Common myeloid progenitor, CD34-positive (primary cell): ENCODE measurements around the gene ATP7A.
"Not testable (repeated sequence)": the region's sequence is repeated elsewhere in the genome, so short reads cannot be mapped to it uniquely, and the experiment has no call there.

Source experiments
- CTCF ChIA-PET: fragments of 350-600 bp; sonication (Branson Sonifier 250); formaldehyde crosslinking; loops from one replicate; lab custom pipeline; 2021; ENCODE audit warnings: antibody characterized with exemption; lab: Charles Lee
- POLR2A ChIA-PET: fragments of 350-600 bp; sonication (Branson Sonifier 250); formaldehyde crosslinking; loops from one replicate; lab custom pipeline; 2021; ENCODE audit warnings: antibody characterized with exemption; lab: Charles Lee
- DNase-seq, 3 donors: peaks; one replicate each; pipeline versions ENCODE4 v3.0.0 to v3.0.0-alpha.2; 2013
- H3K27ac ChIP-seq, 2 experiments: 1 replicate in 1 of 2; 2 replicates in 1 of 2; pipeline ENCODE4 v1.7.0; 2013; ENCODE audit warnings: inconsistent platforms in 2 of 2, low read length in 2 of 2, mild to moderate bottlenecking in 2 of 2, low read depth in 1 of 2, moderate library complexity in 1 of 2; ENCODE audit not compliant: severe bottlenecking in 2 of 2, insufficient read depth in 1 of 2, poor library complexity in 1 of 2
- H3K27me3 ChIP-seq, 5 experiments: replicated peaks in 2 of 5; 1 replicate in 3 of 5; 2 replicates in 2 of 5; pipeline versions ENCODE4 v1.6.1 to v1.7.0; 2013; ENCODE audit warnings: low read length in 4 of 5, mild to moderate bottlenecking in 2 of 5, moderate library complexity in 2 of 5, inconsistent platforms in 1 of 5; ENCODE audit not compliant: insufficient read depth in 5 of 5, control insufficient read depth in 4 of 5
- H3K36me3 ChIP-seq, 4 experiments: 1 replicate in 2 of 4; 2 replicates in 2 of 4; pipeline versions ENCODE4 v1.6.1 to v1.7.0; 2013; ENCODE audit warnings: low read length in 3 of 4, control low read depth in 1 of 4, mild to moderate bottlenecking in 1 of 4; ENCODE audit not compliant: control insufficient read depth in 4 of 4, insufficient read depth in 4 of 4
- H3K4me1 ChIP-seq, 4 experiments: 1 replicate in 3 of 4; 2 replicates in 1 of 4; pipeline versions ENCODE4 v1.6.1 to v1.7.1; 2013; ENCODE audit warnings: low read length in 3 of 4, mild to moderate bottlenecking in 3 of 4, control low read depth in 1 of 4, inconsistent platforms in 1 of 4, moderate library complexity in 1 of 4; ENCODE audit not compliant: control insufficient read depth in 4 of 4, insufficient read depth in 4 of 4; ENCODE audit errors: control extremely low read depth in 1 of 4
- H3K4me3 ChIP-seq, 7 experiments: 1 replicate in 4 of 7; 2 replicates in 3 of 7; pipeline versions ENCODE4 v1.5.1 to v1.7.0; 2013; ENCODE audit warnings: mild to moderate bottlenecking in 7 of 7, low read length in 6 of 7, moderate library complexity in 6 of 7, inconsistent platforms in 2 of 7, low read depth in 2 of 7, control low read depth in 1 of 7; ENCODE audit not compliant: insufficient read depth in 4 of 7, control insufficient read depth in 1 of 7; ENCODE audit errors: extremely low read depth in 1 of 7
- H3K9me3 ChIP-seq, 5 experiments: 1 replicate in 4 of 5; 2 replicates in 1 of 5; pipeline versions ENCODE4 v1.6.1 to v1.7.1; 2013; ENCODE audit warnings: low read length in 4 of 5, mild to moderate bottlenecking in 2 of 5, inconsistent platforms in 1 of 5, low read depth in 1 of 5, moderate library complexity in 1 of 5; ENCODE audit not compliant: control insufficient read depth in 4 of 5, insufficient read depth in 2 of 5; ENCODE audit errors: control extremely low read depth in 1 of 5
- WGBS: methylation state at CpG from one replicate; pipeline ENCODE4 v1.1.5; 2013; ENCODE audit not compliant: insufficient coverage; 5-methylcytosine and 5-hydroxymethylcytosine counted together

The ATP7A gene

DNA sequence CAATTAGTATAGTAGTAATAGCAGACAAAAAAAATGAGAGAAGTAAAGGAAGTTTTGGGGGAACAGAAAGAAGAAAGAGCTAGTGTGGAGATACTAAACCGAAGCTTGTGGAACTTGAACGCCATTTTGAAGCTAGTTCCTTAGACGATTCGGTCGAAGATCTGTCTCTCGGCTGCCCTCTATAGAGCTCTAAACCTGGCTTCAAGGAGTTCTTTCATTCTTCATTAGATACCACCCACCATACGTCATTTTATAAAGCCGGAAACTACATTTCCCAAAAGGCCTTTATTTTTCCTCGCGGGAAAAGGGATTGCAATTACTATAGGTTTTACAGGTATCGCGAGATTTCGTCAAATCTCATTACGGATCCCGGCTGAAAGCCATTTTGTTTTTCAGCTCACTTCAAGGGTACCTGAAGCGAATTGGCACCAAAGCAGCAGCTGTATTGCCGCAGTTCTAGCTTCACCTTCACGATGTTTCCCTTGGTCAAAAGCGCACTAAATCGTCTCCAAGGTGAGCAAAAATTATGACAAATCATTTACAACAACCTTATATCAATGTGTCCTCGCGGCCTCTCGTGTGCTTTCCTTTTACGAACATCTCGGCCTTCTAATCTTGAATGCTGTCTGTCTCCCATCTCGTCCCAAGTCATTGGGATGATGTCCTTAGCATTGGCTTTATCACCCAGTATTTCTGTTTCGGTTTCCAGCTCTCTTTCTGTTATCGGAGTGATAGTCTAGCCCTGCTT is 11.2 kb upstream of the ATP7A start, which contains the start of gene COX7B:
Gene COX7B, plus strand, starts transcription at position 388 of the 748 bp plus-strand sequence. Its CDS starts 86 bp downstream, at position 474.
- Histone ChIP-seq H3K4me3 (peak within 1 kb of the TSS; percentile 26 to 97 (median 89)), H3K27me3 (no peaks in the 10 kb centered on the region), H3K27ac (peak within 1 kb of the TSS; percentile 81 to 94), H3K36me3 (peaks cover 0 to 12% (median 1%) of the 10 kb centered on the region in 4 experiments), H3K4me1 (peaks cover 0 to 6% (median 3%) of the 10 kb centered on the region in 4 experiments), H3K9me3 (no peaks in the 10 kb centered on the region)
- WGBS, result 42% methylated on average over 26 of the region's 28 CpGs
- peak; percentile 95 to 97 (median 97) for DNase-seq
- ChIA-PET CTCF (interaction anchor here (0.9 to 2.6 kb wide), 4 partner anchors 10 to 125 kb away, joined by 3 to 10 read pairs (median 7); partner anchors contain the start of gene ATP7A), POLR2A (interaction anchor here (0.5 to 2.1 kb wide), 4 partner anchors 11 to 256 kb away, joined by 3 to 9 read pairs (median 6); partner anchors contain the start of gene ATP7A)

DNA sequence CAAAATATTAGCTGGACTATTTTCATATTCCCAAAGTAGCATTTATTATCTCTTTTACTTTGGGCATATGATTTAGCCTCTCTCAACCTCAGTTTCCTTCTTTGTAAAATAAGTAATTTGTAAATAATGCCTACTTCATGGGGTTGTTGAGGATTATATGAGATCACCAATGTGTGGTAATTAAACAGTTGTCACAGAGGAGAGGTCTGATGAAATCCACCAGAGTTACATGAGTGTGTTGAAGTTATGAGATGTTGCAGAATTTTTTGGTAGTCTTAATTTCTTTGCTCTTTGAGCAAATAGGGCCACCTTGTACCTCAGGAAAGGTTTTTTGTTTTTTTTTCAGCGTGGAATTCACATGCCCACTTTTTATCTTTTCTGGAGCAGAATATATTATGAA is 9.8 kb upstream of the ATP7A start:
- no CpG with 5 or more reads among the region's 1 CpG for WGBS
- peaks cover 0 to 13% (median 3%) of the 10 kb centered on the region in 4 experiments for H3K36me3 ChIP-seq
- no peaks in the 10 kb centered on the region for H3K27me3 ChIP-seq
- H3K4me1 ChIP-seq, result peaks cover 0 to 6% (median 3%) of the 10 kb centered on the region in 4 experiments
- peak overlapping the region; percentile 81 to 94 for H3K27ac ChIP-seq
- H3K4me3 ChIP-seq, result peak overlapping the region in 6 of 7 experiments; percentile 73 to 97 (median 90)
- ChIA-PET POLR2A (interaction anchor here (2.1 kb wide), 1 partner anchor 10 kb away, joined by 9 read pairs; the partner anchor contains the start of gene ATP7A), CTCF (interaction anchor here (0.8 kb wide), 1 partner anchor 124 kb away, joined by 3 read pairs; no protein-coding TSS in a partner anchor)
- no peak for DNase-seq
- no peaks in the 10 kb centered on the region for H3K9me3 ChIP-seq

- Histone ChIP-seq H3K9me3 (no peaks in the 10 kb centered on the region), H3K4me3 (peak overlapping the region in 1 of 7 experiments; percentile 33), H3K27me3 (no peaks in the 10 kb centered on the region), H3K27ac (no peak overlapping the region), H3K36me3 (peaks cover 0 to 13% (median 5%) of the 10 kb centered on the region in 4 experiments), H3K4me1 (peaks cover 0 to 6% (median 3%) of the 10 kb centered on the region in 4 experiments)
- POLR2A ChIA-PET, result no interaction called here
- WGBS, result 90% methylated on average over 3 of the region's 5 CpGs
- CTCF ChIA-PET, result interaction anchor here (1.0 kb wide), 1 partner anchor 9 kb away, joined by 3 read pairs; the partner anchor contains the start of gene ATP7A
- no peak for DNase-seq
Measured at GRCh38 chrX:77901506-77901905, 9.0 kb upstream of the ATP7A start.

GRCh38 chrX:77917294-77917933 is 6.9 kb downstream of the ATP7A start:
- 22% methylated on average over 1 of the region's 2 CpGs for WGBS
- DNase-seq, result peak in 1 of 3 donors; percentile 24
- H3K36me3 ChIP-seq, result no peaks in the 10 kb centered on the region
- ChIA-PET CTCF (interaction anchor here (1.4 kb wide), 1 partner anchor 107 kb away, joined by 5 read pairs; no protein-coding TSS in a partner anchor), POLR2A (no interaction called here)
- H3K9me3 ChIP-seq, result no peaks in the 10 kb centered on the region
- peak overlapping the region in 4 of 7 experiments; percentile 37 to 71 (median 51) for H3K4me3 ChIP-seq
- peaks cover 5 to 30% (median 7%) of the 10 kb centered on the region in 4 experiments for H3K4me1 ChIP-seq
- peak overlapping the region; percentile 42 to 70 for H3K27ac ChIP-seq
- peaks cover 0 to 2% (median 0%) of the 10 kb centered on the region in 5 experiments for H3K27me3 ChIP-seq

DNA sequence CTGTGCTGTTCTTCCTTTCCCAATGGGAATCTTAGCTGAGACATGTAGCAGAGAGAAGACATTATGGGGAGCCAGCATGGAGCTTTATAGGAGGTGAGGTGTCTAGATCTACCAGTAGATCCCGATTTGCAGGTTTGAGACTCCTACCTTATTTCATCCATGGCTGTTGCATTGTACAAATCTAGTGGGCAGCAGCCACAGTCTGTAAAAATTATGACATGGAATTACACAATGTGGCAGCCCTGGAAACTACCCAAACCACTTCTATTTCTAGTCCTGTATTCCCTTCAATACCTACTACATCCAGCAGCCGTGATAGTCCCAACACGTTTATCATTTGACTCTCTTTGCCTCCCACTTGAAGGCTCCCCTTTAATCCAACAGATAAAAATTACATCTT is 8.1 kb downstream of the ATP7A start:
- ChIA-PET POLR2A (no interaction called here), CTCF (interaction anchor here (1.0 to 2.0 kb wide), 4 partner anchors 17 to 106 kb away, joined by 3 to 5 read pairs (median 4); no protein-coding TSS in a partner anchor)
- Histone ChIP-seq H3K4me1 (peaks cover 2 to 21% (median 3%) of the 10 kb centered on the region in 4 experiments), H3K27me3 (no peaks in the 10 kb centered on the region), H3K4me3 (no peak overlapping the region), H3K27ac (no peak overlapping the region), H3K9me3 (no peaks in the 10 kb centered on the region), H3K36me3 (no peaks in the 10 kb centered on the region)
- WGBS, result 21% methylated on average over 2 of the region's 3 CpGs
- DNase-seq, result peak in 2 of 3 donors; percentile 49

DNA sequence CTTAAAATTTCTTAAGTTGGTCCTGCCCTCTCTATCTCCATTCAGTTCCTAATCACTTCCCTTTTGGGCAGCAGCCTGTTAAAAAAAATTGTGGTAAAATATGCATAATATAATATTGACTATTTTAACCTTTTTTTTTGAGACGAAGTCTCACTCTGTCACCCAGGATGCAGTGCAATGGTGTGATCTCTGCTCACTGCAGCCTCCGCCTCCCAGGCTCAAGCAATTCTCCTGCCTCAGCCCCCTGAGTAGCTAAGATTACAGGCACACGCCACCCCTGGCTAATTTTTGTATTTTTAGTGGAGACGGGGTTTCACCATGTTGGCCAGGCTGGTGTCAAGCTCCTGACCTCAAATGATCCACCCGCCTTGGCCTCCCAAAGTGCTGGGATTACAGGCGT is 8.9 kb downstream of the ATP7A start:
- WGBS, result 49% methylated on average over 5 of the region's 6 CpGs
- POLR2A ChIA-PET, H3K9me3 ChIP-seq, DNase-seq, H3K36me3 ChIP-seq, H3K27me3 ChIP-seq, H3K27ac ChIP-seq, H3K4me3 ChIP-seq: not testable (repeated sequence)
- peaks cover 2 to 21% (median 3%) of the 10 kb centered on the region in 4 experiments for H3K4me1 ChIP-seq
- CTCF ChIA-PET, result interaction anchor here (0.9 to 2.0 kb wide), 5 partner anchors 7 to 34 kb away, joined by 3 to 4 read pairs (median 3); no protein-coding TSS in a partner anchor
